GM19351 (cell line): Measurements from ENCODE around the gene SACS.
A peak's percentile ranks its signal among the peaks of the same experiment; 100 is the strongest.
"Not testable (repeated sequence)": the region's sequence is repeated elsewhere in the genome, so short reads cannot be mapped to it uniquely, and the experiment has no call there.

Source experiments
- ATAC-seq: cut with Tn5 transposase; IDR thresholded peaks from one replicate; pipeline ENCODE4 v1.9.1; 2021; ENCODE audit warnings: mild to moderate bottlenecking, moderate library complexity; ENCODE audit not compliant: unreplicated experiment

The SACS gene

DNA sequence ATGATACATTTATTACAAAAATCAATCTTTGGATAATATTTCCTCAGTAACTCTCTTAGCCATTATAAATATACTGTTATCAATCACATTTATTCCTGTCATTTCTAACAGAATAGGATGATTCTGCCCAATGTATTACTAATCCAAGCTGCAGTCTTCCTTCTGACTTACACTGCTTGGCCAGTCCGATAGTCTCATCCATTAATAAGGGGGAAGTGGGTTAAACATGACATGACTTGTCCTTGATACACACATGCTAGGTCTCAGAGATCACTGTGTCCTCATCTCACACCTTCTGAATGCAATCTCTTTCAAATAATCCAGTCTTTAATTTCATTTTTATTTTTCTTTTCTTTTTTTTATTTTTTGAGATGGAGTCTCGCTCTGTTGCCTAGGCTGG is 18.8 kb downstream of the SACS start:
- no peak for ATAC-seq

DNA sequence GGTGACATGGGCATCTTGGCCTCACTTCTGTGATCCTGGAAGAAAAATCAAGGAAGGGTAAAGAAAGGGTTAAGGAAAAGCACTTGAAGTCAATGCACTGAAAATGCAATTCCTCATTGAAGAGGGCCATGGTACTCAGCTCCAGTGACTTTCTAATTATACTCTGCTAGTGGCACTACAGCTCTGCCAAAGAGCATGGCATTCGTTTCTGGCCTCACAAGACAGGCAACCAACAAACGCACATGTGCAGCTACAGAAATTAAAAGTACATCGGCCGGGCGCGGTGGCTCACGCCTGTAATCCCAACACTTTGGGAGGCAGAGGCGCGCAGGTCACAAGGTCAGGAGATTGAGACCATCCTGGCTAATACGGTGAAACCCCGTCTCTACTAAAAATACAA is 21.8 kb downstream of the SACS start:
- no peak for ATAC-seq

DNA sequence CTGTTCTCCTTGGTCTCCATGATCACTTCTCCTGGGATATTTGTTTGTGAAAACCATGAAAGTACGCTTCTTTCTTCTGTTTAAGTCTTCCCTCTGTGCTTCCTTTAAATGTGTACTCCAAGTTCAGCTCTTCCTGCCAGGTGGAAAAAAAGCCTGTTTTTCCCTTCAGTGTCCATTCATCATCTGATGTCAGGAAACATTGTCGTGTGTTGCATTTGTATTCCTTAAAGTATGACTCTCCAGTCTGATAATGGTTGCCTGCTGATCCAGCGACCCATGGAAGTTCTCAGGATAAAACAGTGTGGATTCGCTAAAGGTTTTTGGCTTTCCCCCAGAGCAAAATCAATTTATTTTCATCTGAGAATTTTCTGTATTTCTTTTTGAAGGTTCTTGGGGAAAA is 22.3 kb downstream of the SACS start:
- no peak for ATAC-seq

DNA sequence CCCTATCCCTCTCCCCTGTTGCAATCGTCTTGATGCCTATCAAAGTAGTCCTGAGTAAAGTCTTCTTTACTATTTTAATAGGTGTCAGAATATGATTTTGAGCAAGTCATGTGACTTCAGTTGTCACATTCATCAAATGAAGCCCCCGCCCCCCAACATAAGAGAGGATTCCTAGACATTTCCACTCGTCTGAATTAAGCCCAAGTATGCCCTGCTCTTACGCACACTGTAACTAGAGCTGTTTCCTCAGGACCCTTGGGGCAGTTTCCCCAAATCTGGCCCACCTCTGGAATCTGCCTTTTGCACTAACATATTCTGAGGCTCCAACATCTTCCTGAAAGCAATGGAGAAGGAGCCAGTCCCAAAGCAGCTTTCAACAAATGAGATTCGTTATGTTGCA is 25.5 kb downstream of the SACS start:
- ATAC-seq, result no peak

DNA sequence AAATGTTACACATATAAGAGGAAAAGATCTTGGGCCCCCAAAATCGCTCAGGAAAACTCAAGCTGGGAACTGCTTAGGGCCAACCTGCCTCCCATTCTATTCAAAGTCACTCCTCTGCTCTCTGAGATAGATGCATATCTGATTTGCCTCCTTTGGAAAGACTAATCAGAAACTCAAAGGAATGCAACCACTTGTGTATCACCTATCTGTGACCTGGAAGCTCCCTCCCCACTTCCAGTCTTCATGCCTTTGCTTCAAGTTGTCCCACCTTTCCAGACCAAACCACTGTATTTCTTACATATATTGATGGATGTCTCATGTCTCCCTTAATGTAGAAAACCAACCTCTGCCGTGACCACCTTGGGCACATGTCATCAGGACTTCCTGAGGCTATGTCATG is 32.3 kb downstream of the SACS start:
- not testable (repeated sequence) for ATAC-seq

DNA sequence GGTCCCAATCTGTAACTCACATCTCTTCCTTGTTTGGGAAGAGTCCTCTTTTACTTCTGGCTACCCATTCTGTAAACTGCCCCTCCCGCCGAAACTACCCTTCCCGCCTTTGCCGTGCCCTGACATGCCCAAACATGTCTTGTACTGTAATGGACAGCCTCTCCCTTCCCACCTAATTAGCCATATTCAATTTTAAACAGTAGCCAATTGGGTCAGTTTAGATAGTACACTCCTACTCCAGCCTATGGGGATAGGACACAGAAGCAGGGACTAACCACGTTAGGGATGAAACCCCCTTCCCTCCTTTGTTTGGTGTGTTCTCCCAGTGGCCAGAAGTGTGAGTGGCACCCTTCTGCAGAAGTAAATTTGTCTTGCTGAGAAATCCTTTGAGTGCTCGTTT is 34.2 kb downstream of the SACS start:
- ATAC-seq, result no peak

DNA sequence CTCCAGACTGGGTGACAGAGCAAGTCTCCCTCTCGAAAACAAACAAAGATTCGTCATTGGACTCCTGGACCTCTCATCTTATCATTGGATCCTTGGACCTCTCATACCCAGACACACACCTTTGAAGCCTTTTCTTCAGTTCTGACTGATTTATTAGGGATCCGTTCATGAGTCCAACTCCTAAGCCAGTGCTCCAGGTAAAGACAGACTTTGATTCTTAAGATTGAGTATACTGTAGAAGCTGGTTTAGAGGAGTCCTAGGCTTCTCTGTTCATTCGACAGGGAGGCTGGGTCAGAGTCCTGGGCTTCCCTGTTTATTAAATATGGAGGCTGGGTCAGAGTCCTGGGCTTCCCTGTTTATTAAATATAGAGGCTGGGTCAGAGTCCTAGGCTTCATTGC is 38.7 kb downstream of the SACS start:
- no peak for ATAC-seq

DNA sequence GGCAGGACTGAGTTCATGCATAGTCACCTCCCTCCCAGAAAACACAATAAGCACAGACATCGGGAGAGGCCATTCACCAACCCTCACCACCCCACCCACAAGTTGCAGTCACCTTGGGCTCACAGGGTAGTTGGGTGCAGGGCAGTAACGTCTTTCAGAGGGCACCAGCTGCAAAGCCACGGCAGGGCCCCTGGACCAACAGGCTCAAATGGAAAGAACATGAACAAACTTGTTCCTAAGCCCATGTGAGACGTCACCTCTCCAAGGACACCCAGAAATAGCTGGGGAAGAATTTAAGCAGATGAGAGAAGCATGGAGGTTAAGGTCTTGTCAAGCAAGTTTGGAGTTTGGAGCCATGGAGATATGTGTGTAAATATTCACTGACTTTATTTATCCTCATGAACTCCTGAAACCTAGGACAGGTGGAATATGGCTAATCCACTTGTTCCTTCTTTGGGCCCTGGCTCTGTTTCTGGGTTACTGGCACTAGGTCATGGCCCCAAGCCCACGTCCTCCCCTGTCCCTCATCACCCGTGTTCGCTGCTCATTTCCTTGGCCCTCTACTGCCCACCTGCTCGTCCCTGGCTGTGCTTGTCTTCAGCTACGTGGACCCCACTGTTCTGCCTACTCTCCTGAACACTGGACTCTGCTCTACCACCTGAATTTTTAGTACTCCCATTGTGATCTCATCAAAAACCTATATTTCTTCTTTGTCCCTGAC is 40.4 kb downstream of the SACS start:
- no peak for ATAC-seq

DNA sequence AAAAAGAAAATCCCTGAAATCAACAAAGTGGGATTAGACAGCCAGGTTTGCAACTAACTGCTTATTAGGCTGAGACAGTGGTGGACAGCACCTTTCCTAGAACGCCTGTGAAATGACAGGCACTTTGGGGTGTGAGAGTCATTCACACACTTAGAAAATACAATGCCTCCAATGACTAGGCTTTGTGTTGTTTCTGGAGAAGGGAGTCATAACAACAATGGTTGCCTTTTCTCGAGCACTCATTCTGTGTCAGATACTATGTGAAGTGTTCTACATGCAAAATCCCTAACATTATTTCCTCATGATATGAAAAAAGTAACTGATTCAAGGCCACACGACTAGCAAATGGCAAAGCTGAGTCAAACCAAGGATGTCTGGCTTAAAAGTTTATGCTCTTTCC is 41.2 kb downstream of the SACS start:
- no peak for ATAC-seq

DNA sequence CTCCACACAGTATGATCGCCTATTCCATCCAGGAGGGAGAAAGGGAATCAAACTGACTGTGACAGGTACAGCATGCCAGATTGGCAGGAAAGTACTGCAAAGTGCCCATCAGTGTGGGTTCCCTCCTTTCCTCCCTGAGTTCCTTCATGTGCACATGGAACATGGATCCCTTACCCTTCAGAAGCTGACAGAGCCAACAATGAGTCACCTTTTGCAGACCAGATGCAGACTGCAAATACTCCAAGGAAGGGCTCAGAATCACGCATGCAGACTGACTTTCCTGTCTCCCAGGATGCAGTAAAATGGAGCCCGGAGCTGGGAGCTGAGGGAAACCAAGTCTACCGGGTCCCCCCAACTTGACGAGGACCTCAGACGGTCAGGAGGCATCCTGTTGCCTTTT is 41.8 kb downstream of the SACS start:
- ATAC-seq, result no peak

DNA sequence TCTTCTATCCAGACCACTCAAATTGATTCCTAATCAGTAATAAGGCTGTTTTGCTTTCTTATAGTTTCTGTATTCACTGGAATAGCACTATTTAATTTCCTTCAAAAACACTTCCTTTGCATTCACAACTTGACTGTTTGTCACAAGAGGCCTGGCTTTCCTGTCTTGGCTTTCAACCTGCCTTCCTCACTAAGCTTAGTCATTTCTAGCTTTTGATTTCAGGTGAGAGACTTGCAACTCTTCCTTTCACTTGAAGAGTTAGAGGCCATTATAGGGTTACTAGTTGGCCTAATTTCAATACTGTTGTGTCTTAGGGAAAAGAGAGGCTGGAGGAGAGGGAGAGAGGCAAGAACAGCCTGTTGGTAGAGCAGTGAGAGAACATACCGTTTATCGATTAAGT is 47.0 kb downstream of the SACS start:
- peak; percentile 71 for ATAC-seq

DNA sequence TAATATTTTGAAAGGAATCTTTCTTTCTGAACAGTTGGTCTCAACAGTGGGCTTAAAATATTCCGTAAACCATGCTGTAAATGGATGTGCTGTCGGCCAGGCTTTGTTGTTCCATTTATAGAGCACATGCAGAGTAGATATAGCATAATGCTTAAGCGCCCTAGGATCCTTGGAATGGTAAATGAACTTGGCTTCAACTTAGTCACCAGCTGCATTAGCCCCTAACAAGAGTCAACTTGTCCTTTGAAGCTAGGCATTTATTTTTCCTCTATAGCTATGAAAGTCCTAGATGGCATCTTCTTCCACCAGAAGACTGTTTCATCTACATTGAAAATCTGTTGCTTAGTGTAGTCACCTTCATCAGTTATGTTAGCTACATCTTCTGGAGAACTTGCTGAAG is 47.6 kb downstream of the SACS start:
- no peak for ATAC-seq

DNA sequence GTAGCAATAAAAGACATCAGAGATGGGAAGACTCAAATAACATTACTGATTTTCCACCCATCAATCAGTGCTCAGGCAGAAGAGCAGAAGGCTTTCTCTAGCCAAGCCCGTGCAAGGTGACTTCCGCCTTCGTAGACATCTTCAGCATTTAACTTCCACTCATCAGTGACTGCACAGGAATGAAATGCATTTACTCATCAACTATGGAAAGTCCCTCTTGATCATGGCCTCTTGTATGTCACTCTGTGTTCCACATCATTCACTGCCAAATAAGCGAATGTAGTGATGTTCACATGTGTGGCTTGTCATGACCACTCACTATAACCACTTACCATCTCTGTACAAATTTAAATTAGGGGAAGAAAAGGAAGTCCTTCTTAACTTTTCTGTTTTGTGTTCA is 49.4 kb downstream of the SACS start:
- peak; percentile 84 for ATAC-seq

DNA sequence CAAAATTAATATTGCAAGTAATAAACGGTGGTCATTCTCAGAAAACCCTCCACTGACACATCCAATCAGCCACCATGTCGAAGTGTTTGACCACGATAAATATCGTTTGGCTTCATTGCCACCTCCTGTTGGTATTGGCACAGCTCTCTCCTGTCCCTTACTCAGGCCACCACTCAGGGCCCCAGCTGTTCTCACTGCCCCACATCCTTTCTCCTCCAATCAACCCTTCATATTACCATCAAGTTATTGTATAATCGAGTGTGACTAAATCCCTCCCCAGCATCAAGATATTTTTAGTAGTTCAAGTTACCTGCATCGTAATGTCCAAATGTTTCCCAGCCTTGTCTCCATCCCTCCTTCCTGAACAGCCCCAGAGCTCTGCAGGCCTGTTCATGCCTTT is 50.4 kb downstream of the SACS start:
- ATAC-seq, result no peak

DNA sequence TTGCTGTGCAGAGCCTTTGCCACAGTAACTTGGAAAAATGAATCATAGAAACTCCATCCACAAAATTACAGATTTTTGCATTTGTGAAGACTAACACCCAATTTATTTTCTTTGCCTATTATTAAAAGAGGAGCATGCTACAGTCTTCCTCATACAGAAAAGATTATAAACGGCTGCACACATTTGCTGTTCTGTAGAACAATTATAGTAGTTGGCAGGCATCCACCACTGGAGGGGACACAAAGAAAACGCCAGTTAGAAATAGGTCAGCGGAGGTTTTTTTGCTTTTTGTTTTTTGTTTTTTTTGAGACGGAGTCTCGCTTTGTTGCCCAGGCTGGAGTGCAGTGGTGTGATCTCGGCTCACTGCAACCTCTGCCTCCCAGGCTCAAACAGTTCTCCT is 51.6 kb downstream of the SACS start:
- ATAC-seq, result no peak

DNA sequence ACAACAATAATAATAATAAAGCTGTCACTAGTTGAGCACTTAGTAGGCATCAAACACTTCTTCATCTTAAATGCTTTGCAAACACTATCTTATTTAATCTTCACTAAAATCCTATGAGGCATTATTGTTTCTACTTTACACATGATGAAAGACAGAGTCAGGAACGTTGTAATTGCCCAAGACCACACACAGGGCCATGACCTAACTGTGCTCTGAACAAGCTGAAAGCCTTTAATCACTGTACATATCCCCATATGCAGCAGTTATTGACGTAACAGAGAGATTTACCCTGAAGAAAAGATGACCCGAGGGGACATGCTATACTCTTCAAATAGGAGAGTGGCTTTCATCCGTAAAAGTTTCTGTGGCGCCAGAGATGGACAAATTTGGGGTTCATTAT is 53.0 kb downstream of the SACS start:
- ATAC-seq, result no peak

DNA sequence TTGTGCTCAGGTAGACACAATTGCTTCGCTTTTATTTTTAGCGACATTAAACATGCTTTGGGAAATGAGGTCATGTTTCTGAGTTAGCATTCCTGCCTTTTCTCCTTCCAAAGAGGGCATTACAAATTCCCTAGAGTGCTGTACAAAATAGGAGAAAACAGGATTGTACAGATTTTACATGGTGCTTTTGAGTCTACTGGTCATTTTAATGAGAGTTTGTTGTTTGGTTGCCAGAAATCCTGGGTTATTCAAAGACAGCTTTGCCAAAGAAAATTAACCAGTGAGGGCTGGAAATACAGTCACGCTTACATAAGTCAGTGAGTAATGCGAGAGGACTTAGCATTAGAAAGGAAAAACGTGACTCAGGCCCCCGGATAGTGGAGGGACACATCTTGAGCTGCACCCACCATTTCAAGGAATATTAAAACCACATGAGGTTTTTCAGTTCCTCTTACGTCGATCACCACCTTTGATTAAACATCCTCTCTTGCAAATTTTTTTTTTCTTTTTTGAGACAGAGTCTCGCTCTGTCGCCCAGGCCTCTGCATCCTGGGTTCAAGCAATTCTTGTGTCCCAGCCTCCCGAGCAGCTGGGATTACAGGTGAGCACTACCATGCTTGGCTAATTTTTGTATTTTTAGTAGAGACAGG is 55.4 kb downstream of the SACS start:
- ATAC-seq, result peak; percentile 32

DNA sequence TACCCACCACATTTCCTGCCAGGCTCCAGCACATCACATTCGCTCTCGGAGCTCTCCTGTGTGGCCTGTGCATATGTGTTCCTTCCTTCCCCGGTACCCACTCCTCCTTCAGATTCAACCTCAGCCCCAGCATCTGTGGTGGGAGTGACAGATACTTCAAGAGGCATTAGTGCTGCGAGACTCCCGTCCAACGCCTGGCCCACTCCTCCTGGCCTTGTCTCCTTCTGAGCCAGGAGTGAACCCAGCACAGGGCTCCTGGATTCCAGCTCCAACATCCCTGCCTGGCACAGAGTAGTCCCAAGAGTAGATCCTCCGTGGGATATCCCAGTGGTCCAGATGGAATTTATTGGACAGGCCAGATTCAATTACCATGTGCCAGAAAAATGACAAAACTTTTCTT is 55.9 kb downstream of the SACS start:
- no peak for ATAC-seq

DNA sequence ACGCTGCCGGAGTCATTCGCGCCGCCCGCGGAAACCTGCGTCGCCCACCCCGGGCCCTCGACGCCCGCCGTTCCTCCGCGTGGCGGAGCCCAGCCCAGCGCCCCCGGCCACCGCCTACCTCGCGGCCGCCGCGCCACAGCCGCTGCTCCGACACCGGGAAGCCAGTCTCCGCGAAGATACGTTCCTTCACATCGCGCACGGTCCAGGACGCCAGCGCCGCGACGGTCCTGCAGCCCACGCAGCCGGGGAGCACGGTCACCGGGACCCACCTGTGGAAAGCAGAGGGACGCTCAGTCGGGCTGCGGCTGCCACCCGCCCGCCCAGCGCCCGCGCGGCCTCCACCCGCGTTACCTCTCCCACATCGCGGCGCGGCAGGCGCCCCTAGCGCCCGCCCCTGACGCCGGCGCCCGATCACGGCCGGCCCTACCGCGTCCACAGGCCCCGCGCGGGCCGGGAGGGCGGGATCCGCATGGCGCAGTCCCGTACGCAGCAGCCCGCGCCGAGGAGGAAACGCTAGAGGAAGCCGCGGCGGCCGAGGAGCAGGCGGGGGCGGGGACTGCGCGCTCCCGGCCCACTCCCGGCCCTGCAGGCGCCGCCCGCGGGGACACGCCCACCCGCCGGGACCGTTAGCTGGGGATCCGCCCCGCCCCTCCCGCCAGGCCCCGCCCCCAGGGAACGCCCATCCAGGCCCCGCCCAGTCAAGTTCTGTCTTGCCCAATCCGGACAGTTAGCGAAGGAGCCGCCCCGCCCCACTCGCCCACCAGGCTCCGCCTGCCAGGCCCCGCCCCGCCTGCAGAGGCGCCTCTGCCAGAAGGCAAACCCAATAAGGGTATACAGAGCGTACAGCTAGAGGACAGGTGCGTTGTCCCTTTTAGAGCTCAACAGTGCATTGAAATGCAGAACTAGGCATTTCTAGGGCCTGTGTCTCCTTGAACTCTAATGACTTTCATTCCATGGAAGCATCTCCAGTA is 58.2 kb downstream of the SACS start:
- peak; percentile 70 for ATAC-seq

DNA sequence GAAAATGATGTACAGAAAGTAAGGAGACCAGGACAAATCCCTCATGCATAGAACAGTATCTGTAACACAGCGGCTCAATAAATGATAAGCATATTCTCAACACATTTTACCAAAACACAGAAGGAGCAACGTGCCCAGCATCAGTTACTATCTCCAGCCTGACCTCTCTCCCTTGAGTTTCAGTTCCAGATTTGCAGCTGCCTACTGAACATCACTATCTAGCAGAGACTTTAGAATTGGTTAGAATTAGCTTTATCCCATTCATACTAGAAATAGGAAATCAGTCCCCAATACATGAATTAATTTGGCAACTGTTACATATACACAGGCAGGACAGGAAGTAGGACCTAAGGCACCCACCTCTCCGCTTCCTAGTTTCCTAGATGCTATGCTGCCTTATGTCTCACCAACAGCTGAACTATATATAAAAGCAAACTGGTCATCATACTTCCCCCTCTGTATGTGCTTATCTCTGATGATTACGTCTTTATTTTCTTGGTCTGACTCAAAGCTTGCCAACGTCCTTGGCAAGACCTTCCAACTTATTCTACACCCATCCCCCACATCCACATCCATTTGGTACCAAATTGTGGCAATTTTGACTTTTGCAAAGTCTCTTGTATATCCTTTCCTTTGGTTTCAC is 61.1 kb downstream of the SACS start:
- no peak for ATAC-seq

DNA sequence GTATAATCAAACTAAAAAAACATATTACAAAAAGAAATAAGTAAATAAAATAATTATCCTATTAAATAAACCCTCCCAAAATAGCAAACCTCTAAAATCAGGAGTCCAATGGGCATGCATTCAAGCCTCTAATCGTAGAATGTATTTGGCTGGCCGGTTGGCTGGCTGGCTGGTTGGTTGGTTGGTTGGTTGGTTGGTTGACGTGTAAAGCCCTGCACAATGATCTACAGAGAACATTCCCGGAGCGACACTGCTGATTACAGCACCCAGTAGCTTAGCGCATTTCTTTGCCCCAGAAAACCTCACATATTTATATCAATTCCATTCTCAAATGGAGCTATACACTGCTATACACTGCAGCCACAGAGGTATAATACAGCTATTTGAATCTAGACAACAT is 65.6 kb downstream of the SACS start:
- no peak for ATAC-seq
